ENCODE measurements around the gene AFAP1L2.
A peak's percentile ranks its signal among the peaks of the same experiment; 100 is the strongest.

Gene AFAP1L2

GRCh38 chr10:114404171-114405010 lies at the start of gene AFAP1L2:
TSS of gene AFAP1L2 (minus strand) at chr10:114404502. CDS start at chr10:114404455, 47 bp downstream.
- DNase-seq = no peak

- no peak for DNase-seq
Measured at GRCh38 chr10:114453576-114453975, 49.3 kb upstream of the AFAP1L2 start.

- no peak for DNase-seq
Measured at GRCh38 chr10:114448897-114449296, 44.6 kb upstream of the AFAP1L2 start.

- DNase-seq = no peak
Measured at GRCh38 chr10:114445332-114445731, 41.0 kb upstream of the AFAP1L2 start.

GRCh38 chr10:114444819-114445218 lies 40.5 kb upstream of the AFAP1L2 start:
- no peak for DNase-seq

GRCh38 chr10:114442091-114442630 lies 37.9 kb upstream of the AFAP1L2 start:
- no peak for DNase-seq

- DNase-seq = no peak
Measured at GRCh38 chr10:114441107-114441506, 36.8 kb upstream of the AFAP1L2 start.

GRCh38 chr10:114437473-114438292 lies 33.4 kb upstream of the AFAP1L2 start:
- no peak for DNase-seq

- no peak for DNase-seq
Measured at GRCh38 chr10:114436941-114437340, 32.6 kb upstream of the AFAP1L2 start.

- no peak for DNase-seq
Measured at GRCh38 chr10:114432566-114433093, 28.3 kb upstream of the AFAP1L2 start.

- no peak for DNase-seq
Measured at GRCh38 chr10:114431414-114432135, 27.3 kb upstream of the AFAP1L2 start.

- DNase-seq = no peak
Measured at GRCh38 chr10:114430688-114431413, 26.5 kb upstream of the AFAP1L2 start.

GRCh38 chr10:114429581-114430335 lies 25.5 kb upstream of the AFAP1L2 start:
- no peak for DNase-seq

- DNase-seq = no peak
Measured at GRCh38 chr10:114427124-114427852, 23.0 kb upstream of the AFAP1L2 start.

GRCh38 chr10:114426476-114426875 lies 22.2 kb upstream of the AFAP1L2 start:
- no peak for DNase-seq

GRCh38 chr10:114420811-114421485 lies 16.6 kb upstream of the AFAP1L2 start:
- DNase-seq = no peak

- no peak for DNase-seq
Measured at GRCh38 chr10:114418109-114418508, 13.8 kb upstream of the AFAP1L2 start.

GRCh38 chr10:114412907-114413797 lies 8.8 kb upstream of the AFAP1L2 start:
- peak; percentile 58 for DNase-seq

GRCh38 chr10:114408968-114409444 lies 4.7 kb upstream of the AFAP1L2 start:
- DNase-seq = no peak

All from suppressor macrophage treated with lipopolysaccharide for 4 hours (primary cell).